Adrenal gland (tissue), 5 donors: Measurements from ENCODE around the gene ZNF200.

Experiments
- POLR2A ChIP-seq, 2 donors: fragments of 450-650 bp; IDR thresholded peaks; one replicate each; pipeline ENCODE4 v1.6.1; 2017; ENCODE audit warnings: antibody characterized with exemption in 2 of 2, mild to moderate bottlenecking in 2 of 2, moderate library complexity in 1 of 2
- TF ChIP-seq, protein P1 (sequence below), 6 experiments: fragments of 450-650 bp in 4 of 6; fragments of 200-600 bp in 2 of 6; sonication (generic) in 1 of 6; IDR thresholded peaks; 1 replicate in 5 of 6; 2 replicates in 1 of 6; pipeline versions ENCODE4 v1.5.1 to v1.8.0; 2016 to 2021; ENCODE audit warnings: antibody characterized with exemption in 6 of 6, mild to moderate bottlenecking in 2 of 6, moderate library complexity in 1 of 6
- donor health status: DM: no; HTN: no; CAD: no.

DNA sequence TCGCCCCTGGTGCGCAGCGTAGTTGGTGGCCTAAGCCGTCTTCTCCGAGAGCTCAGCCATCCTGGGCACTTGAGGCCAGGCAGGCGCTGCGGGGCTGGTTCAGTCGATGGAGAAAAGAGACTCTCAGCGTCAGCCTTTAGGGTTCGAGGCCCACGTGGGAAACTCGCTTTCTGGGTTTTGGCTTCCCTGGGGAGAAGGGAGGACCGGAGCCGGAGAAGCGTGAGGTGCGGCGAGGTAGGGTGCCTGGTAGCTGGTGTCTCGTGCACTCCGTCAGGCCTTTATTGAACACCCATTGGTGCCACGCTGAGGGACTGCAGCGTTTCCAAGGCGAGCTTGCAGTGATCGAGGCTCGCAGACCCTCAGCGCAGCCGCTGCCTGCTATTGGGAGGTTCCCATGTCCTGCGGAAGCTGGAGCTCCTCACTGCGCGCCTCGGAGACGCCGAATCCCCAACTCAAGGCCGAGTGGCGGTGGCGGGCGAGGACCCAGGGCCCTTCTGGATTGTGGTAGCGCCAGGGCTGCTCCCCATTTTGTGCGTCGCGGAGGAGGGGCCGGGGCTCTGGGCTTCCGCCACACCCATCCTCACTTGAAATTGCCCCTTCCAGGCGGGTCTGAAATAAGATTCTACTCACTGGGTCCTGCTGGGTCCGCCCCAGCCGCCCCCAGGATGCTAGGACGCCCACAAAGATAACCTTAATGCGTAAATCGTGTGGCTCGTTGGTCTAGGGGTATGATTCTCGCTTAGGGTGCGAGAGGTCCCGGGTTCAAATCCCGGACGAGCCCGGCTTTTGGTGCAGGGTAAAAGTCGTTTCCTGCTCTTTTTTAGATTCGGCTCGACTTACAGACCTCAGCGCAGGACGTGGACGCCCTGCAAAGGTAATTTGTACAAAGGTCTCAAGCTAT, 45.8 kb downstream of the ZNF200 start:
- TF ChIP-seq, protein P1, sequence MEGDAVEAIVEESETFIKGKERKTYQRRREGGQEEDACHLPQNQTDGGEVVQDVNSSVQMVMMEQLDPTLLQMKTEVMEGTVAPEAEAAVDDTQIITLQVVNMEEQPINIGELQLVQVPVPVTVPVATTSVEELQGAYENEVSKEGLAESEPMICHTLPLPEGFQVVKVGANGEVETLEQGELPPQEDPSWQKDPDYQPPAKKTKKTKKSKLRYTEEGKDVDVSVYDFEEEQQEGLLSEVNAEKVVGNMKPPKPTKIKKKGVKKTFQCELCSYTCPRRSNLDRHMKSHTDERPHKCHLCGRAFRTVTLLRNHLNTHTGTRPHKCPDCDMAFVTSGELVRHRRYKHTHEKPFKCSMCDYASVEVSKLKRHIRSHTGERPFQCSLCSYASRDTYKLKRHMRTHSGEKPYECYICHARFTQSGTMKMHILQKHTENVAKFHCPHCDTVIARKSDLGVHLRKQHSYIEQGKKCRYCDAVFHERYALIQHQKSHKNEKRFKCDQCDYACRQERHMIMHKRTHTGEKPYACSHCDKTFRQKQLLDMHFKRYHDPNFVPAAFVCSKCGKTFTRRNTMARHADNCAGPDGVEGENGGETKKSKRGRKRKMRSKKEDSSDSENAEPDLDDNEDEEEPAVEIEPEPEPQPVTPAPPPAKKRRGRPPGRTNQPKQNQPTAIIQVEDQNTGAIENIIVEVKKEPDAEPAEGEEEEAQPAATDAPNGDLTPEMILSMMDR (IDR thresholded peaks at IDR 0.05), result no peak
- TF ChIP-seq POLR2A (IDR thresholded peaks at IDR 0.05), result no peak
